ENCODE measurements around the gene HOXC4.

HOXC4 gene

DNA sequence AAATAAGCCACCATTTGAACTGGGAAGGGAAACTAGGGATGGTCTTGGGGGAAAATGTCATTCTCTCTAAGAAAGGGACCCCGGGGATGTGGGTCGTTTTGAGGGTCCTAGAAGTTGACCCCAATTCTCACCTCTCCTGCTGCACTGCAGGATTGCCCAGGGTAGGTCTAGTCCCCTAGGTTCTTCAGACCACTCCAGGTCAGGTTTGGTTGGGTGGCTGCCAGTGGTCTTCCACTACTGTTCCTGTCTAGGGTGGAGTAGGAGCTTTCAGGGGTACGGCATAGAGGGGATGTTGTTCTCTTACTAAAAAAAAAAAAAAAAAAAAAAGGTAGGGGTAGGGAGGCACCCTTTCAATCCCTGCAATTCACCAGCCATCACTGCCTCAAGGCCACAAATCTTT is 37.6 kb upstream of the HOXC4 start:
- no peak for DNase-seq

DNA sequence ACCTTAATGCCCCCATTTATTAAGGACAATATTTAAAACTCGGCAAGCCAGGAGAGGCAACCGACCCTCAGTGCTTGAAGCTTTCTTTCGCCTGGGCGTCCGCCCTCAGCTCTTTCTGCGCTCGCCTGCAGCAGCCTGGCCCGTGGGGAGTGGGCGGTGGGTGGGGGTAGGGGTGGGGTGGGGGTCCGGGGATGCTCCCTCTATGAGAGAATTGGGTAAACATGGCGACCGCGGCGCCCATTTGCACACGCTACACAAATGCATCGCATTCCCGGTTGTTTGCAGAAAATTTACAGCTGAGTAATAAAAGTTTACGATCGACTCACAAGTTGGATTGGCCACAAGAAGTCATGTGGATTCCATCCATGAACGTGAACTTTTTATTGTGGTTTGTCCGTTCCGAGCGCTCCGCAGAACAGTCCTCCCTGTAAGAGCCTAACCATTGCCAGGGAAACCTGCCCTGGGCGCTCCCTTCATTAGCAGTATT is 37.1 kb upstream of the HOXC4 start:
- DNase-seq: no peak

DNA sequence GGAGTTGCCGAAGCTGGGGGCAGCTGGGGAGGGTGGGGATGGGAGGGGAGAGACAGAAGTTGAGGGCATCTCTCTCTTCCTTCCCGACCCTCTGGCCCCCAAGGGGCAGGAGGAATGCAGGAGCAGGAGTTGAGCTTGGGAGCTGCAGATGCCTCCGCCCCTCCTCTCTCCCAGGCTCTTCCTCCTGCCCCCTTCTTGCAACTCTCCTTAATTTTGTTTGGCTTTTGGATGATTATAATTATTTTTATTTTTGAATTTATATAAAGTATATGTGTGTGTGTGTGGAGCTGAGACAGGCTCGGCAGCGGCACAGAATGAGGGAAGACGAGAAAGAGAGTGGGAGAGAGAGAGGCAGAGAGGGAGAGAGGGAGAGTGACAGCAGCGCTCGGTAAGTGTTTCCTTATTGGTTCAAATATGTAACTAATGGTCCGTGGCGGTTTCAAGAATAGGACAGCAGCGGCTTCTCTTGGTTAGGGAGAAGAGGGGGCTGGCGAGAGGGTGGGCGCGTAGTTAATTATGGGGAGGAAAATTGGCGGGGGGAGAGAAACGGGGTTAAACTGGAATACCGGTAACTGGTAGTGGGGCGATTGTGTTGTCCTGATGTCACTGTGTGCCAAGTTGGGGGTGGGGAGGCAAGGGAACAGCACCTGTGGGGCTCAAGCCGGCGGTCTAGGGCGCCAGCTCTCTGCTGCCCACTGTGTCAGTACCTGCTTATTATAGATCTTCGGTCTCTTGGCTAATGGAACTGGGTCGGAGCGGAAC is 36.4 kb upstream of the HOXC4 start:
- DNase-seq: no peak

DNA sequence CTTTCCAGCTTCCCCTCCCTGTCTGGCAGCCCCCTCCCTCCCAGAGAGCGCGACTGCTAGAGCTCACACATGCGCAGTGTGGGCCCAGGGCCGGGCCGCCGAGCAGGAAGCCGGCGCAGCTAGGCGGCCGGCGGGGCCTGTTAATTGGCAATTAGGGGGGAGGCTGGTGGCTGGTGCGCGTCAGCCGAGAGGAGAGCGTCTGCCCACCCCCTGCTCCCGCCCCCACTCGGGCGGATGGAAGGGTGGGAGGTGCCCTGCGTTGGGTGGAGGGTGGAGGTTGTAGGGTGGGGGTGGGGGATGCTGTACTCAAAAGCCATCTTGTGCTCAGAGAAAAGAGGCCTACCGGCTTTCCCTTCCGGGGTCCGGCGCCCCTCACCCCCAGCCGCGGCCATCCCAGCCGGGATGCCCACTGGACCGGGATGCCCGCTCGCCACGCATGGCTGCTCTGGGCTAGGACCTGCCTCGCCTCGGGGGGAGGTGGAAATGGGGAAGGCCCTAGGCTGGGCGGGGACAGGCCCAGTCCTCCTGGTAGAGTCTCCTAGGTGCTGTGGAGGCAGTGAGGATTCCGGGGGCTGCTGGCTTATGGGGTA is 35.7 kb upstream of the HOXC4 start:
- DNase-seq: peak; percentile 63

DNA sequence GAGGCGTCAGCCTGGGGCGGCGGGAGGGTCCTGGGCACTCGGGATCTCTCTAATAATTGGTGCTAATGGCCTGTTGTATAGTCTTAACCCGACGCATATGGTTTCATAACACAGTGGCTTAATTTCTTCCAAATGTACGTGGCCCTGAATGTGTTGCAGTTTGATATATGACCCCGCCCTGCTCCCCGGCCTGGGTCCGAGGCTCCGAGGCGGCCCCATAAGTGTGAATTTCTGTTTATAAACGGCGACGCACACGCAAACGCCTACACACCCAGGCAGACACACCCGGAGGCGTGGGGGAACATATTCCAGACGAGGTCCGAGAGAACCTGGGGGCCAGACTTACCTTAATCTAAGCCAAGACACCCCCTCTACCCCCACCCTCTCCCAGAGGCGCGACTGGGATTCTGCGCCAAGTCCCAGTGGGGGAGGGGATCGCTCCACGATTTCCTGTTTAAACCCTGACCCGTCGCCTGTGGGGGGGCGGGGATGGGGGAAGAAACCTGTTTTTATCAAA is 35.1 kb upstream of the HOXC4 start:
- no peak for DNase-seq

DNA sequence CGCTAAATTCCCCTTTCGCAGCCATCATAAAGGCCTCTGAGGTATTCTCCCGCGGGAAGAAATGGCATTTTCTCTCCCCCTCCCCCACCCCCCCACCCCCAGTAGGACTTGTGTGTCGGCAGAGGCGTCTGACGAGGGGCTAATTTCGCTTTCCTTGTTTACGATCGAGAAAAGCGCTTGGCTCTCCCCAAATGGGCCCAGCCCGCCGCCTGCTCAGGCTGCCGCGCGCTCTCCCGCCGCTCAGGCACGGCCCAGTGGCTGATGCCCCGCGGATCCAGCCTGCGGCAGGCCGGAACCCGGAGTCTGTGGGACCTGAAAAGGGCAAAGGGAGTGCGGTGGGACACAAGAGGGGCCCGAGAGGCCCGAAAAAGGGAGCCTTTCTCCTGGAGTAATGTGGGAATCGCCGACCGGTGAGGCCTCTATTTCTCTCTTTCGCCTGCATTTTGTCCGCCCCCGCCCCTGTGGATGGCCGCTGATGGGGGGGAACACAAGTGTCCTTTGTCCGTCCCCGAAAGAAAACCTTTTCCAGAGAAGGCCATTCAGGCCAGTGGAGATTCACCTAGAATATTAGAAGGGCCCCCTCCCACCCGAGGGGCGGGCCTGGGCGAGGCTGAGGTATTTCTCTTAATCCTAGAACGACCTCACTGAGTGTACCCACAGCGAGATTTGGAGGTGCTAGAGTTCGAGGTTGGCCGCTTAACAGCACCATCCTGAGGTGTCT is 34.4 kb upstream of the HOXC4 start:
- DNase-seq: no peak

DNA sequence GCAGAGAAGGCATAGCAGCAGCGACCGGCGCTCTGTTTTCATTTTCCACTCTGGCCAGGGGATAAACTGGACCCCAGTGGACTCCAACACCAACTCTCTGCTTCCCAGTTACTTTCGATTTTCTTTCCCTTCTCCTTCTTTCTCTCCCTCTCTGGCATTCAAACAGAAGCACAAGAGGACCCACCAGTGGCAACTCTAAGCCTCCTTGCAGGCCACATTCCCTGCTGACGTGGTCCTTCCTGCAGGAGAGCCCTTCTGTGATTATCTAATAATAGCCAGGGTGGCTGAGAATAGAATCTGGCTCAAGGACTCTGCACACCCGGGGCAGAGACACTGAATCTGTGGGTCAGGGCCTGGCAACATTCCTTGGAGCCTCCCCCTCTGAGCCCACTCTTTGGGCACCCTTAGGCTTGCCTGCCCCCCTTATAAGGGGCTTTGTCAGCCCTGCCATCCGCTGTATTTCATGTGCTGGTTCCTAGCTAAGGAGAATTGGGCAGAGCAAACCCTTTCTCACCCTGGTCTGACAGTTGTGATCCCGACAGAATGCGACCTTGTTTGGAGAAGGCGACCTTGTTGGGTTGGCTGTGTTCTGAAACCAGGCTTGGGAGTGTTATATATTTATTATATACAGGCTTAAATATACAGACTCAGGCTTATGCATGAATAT is 33.6 kb upstream of the HOXC4 start:
- no peak for DNase-seq

DNA sequence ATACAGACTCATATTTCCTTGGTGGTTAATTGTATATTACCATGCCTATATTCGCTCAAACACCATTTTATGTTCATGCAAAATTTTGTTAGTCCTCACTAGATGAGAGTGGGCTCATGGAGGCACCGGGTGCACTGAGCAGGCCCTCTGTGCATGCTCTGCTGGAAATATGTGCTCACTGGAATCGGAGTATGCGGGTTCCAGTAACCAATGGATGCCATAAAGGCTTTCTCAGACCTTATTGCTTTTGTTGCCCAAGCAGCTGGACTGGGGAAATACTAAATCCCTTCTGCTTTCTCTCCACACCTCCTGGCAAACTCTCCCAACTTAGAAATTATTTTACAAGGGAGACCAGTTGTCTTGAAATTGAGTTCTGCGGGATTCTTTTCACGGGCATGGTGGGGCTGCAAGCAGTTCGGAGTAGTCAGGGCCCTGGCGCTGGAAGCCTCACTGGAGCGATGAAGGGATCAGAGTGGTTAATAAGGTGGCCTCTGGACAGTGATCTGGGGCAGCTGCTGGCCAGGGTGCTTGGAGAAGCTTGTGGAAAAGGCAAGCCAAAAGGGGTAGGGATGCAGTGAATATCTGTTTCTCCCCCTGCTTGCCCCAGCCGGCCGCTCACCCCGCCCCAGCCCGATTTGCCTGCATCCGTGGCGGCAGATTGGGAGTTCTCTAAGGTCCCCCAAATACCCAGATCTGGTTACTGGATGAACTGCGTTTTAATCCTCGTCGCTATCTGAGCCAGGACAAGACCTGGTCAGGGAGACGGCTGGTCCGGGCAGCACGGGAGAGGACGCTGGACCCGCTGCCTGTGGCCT is 32.8 kb upstream of the HOXC4 start:
- DNase-seq: no peak

DNA sequence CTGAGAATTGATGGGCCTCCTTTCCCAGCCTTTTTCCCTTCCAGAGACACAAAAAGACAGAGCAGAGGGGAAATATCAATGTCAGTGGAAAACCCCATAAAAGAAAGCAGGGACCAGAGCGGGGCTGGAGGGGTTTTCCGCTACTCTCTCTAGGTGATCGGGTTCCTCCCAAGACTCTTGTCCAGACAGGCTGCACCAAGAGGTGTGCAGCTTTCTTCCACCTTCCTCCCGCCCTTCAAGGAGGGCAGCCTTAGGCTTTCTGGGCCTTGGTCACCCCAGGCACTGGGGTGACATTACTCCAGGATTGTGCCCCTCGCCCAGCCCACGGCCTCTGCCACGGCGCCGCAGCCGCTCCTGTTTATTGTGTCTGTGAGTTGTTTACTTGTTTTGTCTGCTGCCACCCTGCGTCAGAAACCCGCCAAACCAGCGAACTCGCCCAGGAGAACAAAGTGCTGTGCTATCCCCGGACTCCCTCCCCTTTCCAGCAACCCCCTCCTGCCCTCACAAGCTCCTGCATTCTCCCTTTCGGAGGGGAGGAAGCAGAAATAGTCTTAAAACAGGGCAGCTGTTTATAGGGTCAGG is 32.1 kb upstream of the HOXC4 start:
- no peak for DNase-seq

DNA sequence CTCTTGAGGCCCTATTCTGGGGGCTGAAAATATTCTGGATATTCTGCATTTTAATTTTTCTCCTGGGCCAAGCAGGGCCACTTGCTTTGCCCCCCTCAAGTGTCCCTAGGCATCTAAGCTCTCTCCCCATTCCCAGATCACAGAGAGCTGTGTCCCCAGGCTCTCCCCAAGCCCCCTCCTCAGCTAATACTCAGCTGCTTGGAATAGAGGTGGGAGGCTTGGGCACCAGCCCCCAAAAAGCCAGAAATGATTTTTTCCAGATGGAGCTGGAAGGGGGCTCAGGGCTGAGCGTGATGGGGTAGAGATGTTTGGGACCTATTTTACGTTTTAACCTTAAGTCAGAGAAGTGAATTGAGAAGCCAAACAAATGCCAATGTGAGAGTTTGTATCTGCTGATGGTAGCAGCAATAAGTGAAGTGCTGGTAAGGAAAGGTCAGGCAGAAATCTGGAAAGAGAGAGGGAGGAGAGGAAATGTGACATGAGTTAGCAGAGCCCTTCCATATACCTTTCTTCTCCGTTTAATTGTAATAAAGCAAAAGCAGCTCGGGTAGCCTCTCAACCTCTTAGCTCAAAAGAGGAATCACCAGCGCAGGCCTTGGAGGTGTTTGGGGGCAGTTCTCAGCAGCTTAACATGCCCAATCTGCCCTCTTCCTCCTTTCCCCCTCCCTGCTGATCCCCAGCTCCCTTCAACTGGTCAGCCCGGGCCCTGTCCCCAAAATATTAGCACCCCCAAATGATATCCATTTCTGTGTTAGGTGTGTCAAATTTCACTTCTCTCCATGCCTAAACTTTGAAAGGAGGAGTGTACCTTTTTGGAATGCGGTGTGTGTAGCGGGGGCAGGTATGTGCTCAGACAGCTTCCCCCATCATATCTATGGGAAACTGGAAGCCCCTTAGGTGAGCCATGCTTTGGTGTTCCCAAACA is 30.4 kb upstream of the HOXC4 start:
- no peak for DNase-seq

DNA sequence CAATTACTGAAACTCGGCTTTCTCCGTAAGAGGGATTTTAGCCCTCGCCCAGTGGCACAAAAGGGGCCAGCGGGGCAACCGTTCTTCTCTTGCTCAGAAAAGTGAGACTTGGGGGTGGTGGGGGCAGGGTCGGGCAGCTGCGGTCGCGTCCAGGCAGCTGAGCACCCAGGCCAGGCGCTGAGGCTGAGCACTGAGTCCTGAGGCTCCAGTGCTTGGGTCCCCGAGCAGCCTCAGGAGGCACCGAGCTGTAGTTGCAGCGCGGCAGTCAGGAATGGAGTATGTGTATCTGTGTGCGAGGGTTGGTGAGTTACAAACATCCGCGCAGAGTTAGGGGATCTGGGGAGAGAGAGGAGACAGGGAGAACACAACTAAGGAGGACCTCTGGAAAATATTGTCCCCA is 29.5 kb upstream of the HOXC4 start:
- DNase-seq: no peak

DNA sequence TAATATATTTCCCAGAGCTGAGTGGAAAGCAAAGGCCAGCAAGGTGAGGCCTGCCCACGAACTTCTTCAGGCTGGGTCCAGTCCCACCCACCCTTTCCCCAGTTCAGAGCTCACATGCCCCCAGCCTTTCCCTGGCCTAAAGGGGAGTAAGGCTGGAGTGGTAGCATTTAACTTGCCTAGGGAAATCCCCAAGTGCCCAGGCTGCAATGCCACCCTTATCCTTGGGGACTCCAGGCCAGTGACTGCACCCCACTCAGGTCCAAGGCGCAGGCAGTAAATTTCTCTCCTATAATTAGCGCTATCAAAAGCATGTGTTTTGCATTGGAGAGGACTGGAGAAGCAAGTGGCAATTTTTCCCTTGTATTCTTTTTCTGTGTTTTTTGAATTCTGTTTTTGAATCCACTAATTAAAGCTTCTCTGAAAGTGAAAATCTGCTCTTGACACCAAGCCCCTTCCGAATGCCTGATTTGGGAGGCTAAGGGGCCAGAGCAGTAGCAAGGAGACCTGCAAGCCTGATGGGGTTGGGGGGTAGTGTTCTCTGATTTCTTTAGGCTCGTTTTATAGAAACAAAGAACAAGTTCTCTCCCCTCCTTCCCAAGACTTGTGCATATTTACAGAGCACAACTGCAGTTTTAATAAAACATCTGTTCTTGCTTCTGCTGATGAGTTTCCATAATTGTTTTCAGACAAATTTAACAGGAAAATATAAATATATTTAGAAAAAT is 28.9 kb upstream of the HOXC4 start:
- no peak for DNase-seq

DNA sequence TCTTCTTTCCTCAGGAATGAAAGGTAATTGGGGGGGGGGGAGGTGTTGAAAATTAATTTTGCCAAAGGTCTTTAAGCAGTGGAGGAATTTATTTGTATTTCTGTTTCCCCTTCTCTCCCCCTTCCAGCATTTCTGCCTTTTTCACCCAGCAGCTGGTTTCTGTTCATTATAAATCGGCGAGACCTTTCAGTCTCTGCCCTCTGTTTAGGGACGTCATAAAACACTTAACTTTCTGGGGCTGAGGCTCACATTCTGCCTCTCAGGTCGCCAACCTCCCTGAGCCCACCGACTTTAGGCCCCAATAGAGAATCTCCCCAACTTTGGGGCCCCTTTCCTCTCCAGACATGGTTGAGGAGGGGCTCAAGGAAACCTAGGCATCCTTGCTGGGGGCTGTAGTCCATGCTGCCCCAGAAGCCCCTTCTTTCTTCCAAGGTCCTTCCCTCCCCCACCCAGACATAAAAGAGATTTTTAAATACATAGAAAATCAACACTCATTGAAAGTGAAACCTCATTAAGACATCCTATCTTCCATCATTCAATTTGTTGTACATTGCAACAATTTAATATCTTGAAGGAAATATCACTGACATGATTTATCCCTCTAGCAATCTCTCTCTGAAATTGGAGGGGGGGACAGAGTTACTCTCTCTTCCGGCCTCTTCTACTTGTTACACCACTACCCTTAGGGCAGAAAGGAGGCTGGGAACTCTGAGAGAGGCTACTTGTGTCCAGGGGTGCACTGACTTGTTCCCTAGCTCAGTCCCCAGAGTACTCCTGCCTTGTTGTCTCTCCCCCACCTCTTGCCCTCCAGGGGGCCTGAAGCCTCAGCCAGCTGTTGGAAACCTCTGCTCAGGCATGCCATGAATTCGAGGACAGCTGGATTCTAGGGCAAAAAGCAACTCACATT is 27.9 kb upstream of the HOXC4 start:
- DNase-seq: no peak

DNA sequence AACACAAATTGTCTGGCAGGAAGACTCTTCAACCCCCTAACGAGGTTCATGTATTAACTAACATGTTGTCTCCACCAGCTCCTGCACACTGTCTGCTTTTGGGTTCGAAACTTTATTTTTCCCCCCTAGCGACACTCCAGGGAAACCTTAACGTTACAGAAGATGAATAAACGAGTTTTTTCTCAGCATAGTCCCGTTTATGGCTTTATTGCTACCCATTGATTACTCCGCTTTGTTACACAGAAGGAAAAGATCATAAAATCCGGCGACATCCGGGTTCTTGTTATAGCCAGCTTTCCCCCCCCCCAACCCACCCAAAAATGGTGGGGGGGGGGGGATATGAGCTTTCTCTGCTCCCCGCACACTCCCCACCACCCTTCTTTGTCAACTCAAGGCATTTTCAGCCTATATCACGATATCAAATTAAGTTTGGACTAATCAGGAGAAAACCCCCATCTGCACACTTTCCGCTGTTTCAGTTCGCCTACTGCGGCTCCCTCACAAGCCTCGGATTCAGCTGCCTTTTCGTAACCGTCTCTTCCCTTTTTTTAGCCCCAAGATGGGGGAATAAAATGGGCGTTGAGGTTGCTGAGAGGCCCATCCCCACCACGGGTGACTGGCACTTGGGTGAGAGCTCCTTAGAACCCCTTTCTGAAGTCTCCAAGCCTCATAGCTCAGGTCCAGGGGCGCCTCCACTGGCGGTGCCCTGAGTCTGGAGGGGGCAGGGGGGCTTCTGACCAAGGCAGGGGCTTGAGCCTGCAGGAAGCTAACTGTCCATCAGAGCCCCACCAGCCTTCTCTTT is 26.8 kb upstream of the HOXC4 start:
- no peak for DNase-seq

DNA sequence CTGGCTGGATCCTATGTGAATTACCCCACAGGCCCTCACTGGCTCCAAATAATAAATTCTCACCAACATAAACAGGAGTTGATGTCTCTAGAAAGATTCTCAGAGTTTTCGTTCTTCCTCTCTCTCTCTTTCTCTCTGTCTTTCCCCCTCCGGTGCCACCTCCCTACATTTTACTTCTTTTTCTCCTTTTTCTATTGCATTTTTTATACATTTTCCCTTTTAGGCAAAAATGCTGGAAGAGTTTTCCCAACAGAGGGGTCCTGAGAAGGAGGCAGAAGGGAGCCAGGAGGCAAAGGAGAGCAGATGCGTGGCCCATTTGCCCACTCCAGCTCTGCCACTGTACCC is 26.2 kb upstream of the HOXC4 start:
- DNase-seq: no peak

DNA sequence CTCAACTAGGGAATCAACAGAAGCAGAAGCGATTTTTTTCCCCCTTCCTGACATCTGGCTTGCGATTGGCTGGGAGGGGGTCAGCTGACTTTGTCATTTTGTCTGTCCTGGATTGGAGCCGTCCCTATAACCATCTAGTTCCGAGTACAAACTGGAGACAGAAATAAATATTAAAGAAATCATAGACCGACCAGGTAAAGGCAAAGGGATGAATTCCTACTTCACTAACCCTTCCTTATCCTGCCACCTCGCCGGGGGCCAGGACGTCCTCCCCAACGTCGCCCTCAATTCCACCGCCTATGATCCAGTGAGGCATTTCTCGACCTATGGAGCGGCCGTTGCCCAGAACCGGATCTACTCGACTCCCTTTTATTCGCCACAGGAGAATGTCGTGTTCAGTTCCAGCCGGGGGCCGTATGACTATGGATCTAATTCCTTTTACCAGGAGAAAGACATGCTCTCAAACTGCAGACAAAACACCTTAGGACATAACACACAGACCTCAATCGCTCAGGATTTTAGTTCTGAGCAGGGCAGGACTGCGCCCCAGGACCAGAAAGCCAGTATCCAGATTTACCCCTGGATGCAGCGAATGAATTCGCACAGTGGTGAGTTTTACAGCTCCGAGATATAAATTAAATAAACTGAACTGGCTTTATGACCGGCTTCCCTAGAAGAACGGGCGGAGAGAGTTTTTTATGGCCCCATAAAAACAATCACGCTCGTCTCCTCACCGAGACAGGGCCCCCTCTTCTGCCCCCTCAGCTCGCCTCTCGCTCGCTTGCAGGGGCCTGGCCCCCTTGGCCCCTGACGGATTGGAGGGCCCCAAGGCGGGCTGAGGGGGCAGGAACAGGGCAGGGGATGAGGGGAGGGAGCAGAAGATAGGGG is 25.1 kb upstream of the HOXC4 start, which contains the start of gene HOXC6:
TSS of gene HOXC6 (plus strand) at position 127 of the 888 bp plus-strand sequence. CDS start at position 209, 82 bp downstream.
- no peak for DNase-seq
